GM21528 (cell line): ENCODE results near the gene CAMTA1.

Source experiments
- ATAC-seq: cut with Tn5 transposase; IDR thresholded peaks from one replicate; pipeline ENCODE4 v1.9.1; 2021; ENCODE audit warnings: mild to moderate bottlenecking, moderate library complexity; ENCODE audit not compliant: unreplicated experiment, low FRiP score

CAMTA1 gene

GRCh38 chr1:7448986-7449385, 663.7 kb downstream of the CAMTA1 start:
- ATAC-seq: no peak

GRCh38 chr1:7449750-7450149, 664.5 kb downstream of the CAMTA1 start:
- ATAC-seq: no peak

- no peak for ATAC-seq
Measured at GRCh38 chr1:7450838-7451237, 665.6 kb downstream of the CAMTA1 start.

GRCh38 chr1:7453038-7453437, 667.8 kb downstream of the CAMTA1 start:
- ATAC-seq: no peak

- ATAC-seq: no peak
Measured at GRCh38 chr1:7454052-7454815, 669.0 kb downstream of the CAMTA1 start.

DNA sequence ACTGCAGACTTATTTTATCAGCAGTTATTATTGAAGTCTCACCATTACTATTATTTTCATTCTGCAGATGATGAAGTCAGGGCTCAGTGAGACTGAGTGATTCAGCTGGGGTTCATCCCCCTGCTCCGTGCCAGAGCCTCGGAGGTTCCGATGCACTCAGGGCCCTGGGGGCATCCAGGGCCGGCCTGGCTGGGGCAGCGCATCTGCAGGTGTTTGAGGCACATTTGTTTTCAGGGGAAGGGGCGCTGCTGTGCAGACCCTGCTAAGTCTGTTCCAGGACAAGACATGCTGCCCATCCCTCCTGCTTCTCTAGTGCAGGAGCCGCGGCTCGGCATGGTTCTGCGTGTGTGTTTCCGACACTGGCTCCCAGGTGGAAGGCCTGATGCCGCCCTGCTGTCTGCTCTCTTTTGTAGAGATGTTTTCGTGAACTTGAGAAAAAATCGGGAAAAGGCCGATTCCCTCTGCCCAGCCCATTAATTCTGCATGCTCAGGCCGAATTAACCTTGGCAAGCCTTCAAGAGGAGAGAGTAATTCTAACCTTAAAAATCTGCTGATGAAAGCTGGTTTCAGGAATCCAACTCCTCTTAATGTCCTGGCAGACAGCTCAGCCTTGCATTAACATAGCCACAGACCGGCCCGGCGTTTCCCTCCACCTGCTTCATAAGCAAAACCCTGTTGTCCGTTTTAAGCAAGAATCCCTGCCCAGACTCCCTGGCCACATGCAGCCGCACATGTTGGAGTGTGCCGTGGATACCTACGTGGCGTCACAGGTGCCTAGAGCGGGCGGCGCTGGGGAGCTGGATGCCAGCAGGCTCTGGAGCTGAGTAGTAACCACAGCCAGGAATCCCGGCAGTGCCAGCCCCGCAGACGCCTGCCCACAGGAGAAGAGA, 669.9 kb downstream of the CAMTA1 start:
- no peak for ATAC-seq

DNA sequence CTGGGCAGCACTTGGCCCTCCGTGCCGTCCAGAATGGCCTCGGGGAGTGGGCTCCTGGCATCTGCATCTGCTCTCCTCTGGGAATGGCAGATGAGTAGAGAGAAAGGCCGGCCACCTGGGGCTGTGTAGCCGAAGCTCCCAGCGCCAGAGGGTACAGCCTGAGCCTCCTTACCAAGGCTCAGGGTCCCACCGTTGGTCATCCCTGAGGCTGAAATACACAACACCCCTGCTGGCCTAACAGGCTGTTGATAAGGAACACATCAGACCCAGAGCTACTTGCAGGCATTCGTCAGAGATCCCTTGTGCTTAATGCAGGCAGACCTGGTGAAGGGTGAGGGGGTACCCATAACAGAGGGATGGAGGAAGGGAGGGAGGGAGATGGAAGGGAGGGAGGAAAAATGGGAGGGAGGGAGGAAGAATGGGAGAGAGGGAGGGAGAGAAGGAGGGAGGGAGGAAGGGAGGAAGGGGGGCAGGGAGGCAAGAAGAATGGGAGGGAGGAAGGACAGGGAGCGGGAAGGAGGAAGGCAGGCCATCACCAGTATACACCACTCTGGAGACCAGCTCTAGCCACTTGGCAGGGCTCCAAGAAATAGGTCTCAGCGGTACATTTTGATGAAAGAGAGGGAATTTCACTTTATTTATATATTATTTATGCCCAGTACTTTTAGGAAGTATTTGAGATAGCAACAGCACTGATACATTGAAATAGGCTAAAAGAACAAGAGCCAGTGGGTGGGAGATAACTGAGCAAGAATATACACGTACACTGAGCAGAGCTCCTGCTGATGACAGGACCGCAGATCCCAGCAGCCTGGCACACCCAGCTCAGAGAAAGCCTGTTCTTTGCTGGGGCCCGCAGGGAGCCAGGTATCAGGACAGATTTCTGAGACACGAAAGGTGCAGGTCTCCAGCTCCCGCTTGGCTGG, 670.8 kb downstream of the CAMTA1 start:
- no peak for ATAC-seq

DNA sequence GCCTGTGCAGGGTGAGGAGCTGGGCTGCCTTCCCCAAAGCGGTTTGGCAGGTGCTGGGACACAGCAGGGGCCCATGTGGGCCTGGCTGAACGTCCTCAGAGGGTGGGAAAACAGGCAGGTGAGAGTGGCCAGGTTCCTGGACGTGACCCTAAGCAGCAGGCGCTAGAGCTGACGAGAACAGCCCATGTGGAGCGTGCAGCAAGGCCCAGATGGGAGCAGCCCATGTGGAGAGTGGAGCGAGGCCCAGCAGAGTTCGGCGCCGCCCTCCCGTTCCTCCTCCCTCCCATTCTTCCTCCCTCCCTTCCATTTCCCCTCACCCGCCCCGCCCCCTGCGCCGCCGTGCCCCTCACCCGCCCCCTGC, 671.4 kb downstream of the CAMTA1 start:
- ATAC-seq: no peak

DNA sequence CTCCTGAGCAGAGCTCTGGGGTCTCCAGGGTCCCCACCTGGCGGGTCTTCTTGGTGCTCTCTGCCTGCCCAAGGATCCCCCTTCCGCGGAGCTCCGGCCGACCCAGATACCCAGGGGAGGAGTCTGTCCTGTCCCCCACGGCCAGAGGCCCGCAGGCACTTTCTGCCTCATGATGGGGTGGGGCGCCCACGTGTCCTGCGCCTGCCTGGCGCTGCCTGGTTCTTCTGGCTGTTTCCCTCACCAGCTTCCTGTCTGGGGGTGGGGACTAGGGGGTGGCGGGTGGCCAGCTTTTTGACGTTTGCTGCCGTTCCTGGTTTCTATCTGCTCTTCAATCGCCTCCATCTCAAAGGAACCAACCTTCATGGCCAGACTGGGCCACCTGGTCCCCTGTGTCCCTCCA, 672.6 kb downstream of the CAMTA1 start:
- no peak for ATAC-seq

DNA sequence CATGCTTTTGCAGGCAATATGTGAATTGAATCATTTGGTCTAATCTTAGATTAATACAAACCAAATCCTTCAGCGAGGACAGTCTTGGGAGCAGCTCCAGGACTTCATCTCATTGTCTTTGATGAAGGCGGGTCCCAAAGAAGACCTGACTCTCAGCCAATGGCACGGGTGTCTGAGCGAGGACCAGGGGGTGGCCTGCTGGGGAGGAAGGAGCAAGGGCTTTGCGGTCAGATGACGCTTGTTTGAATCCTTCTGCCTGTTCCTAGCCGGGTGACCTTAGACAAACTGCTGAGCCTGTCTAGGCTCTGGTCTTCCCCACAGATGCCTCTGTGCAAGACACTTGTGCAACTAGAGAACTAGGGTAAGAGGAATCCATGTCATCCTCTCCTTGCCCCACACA, 673.7 kb downstream of the CAMTA1 start:
- no peak for ATAC-seq

- no peak for ATAC-seq
Measured at GRCh38 chr1:7459914-7460313, 674.7 kb downstream of the CAMTA1 start.

GRCh38 chr1:7460807-7461206, 675.6 kb downstream of the CAMTA1 start:
- no peak for ATAC-seq

GRCh38 chr1:7462617-7463016, 677.4 kb downstream of the CAMTA1 start:
- no peak for ATAC-seq

- no peak for ATAC-seq
Measured at GRCh38 chr1:7463526-7463925, 678.3 kb downstream of the CAMTA1 start.

DNA sequence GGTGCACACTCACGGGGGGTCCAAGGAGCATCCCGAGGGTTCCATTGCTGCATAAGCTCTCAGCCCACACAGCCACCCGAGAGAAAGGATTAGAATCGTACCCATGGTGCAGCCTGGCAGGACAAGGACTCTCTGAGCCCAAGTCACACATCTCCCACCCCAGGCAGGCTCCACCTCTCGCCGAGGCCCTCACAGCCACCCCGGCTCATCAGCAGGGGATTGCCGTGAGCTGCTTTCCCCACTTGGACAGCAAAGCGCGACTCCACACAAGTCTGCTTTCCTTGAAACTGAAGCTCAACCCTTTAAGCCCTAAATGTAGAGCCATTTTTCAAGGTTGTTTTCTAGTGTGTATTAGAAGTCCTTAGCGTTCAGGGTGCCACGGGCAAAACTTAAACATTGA, 679.5 kb downstream of the CAMTA1 start:
- ATAC-seq: no peak

DNA sequence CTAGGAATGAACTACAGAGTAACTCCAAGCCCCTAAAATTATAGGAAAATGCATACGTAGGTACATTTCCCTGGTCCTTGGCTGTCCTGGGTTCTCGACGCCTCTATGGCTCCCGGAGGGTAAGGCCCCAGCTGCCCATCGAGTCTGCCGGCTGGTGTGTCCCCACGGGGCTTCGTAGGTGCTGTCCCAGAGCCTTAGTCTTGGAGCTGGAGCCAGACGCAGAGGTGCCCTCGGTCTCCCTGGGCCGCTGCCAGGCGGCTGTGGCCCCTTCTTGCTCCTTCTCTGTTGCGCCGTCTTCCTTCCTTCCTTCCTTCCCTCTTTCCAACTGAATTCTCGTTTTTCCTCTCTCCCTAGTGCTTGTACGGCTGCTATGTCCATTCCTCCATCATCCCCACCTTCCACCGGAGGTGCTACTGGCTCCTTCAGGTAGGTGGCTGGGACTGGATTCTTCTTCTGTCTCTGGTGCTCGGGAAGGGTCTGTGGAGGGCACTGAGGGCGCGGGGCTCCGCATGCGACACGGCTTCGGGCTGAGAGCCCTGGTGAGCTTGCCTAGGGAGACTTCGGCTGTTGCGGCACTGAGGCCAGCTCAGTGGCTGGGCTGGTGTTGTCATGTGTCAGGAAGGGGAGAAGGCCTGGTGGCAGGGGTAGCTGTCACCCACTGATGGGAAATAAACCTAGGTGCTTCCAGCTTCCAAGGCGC, 682.4 kb downstream of the CAMTA1 start:
- ATAC-seq: no peak

DNA sequence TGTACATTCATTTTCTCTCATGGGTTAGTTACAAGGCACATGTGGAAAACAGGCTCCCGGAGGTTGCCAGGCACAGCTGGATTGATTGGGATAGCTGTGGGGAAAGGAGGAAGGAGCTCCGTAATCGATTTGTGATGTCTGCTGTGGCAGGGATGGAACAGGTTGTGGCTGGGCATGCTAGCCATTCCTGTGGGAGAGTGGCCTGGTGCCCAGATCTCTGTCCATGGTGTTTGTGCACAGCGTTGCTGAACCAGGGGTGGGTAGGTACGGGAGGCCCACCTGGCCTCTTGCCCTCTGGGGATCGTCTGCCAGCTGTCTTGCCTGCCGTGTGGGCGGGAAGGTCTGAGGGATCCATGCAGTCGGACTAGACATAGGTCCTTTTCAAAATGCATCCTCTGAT, 683.0 kb downstream of the CAMTA1 start:
- ATAC-seq: no peak

- no peak for ATAC-seq
Measured at GRCh38 chr1:7469255-7469938, 684.1 kb downstream of the CAMTA1 start.

- ATAC-seq: no peak
Measured at GRCh38 chr1:7470904-7471638, 685.8 kb downstream of the CAMTA1 start.
